Mesenchymal stem cell (in vitro differentiated cells and primary cell): ENCODE results near the gene GRID2.

Experiments used
- DNase-seq: peaks from one replicate; pipeline ENCODE4 v3.0.0-alpha.2; 2013
- H2AFZ ChIP-seq: one replicate; pipeline ENCODE4 v1.6.1; 2013; ENCODE audit warnings: low read depth, mild to moderate bottlenecking, control low read depth, inconsistent platforms, low read length, moderate library complexity
- H2AK5ac ChIP-seq: 2 replicates; pipeline ENCODE4 v1.6.1; 2013; ENCODE audit warnings: low read length, moderate library complexity, mild to moderate bottlenecking, inconsistent platforms; ENCODE audit not compliant: severe bottlenecking
- H2BK120ac ChIP-seq: one replicate; pipeline ENCODE4 v1.6.1; 2013; ENCODE audit warnings: low read depth, mild to moderate bottlenecking, inconsistent platforms, low read length, moderate library complexity
- H2BK12ac ChIP-seq, 2 experiments: one replicate each; pipeline ENCODE4 v1.6.1; 2013; ENCODE audit warnings: inconsistent platforms in 2 of 2, low read length in 2 of 2, mild to moderate bottlenecking in 2 of 2, moderate library complexity in 2 of 2, control low read depth in 1 of 2
- H2BK15ac ChIP-seq: one replicate; pipeline ENCODE4 v1.6.1; 2013; ENCODE audit warnings: mild to moderate bottlenecking, low read depth, inconsistent platforms; ENCODE audit not compliant: poor library complexity, severe bottlenecking
- H2BK5ac ChIP-seq: 2 replicates; pipeline ENCODE4 v1.6.1; 2013; ENCODE audit warnings: low read depth, mild to moderate bottlenecking, low read length, control low read depth, inconsistent platforms; ENCODE audit not compliant: poor library complexity, severe bottlenecking
- H3K14ac ChIP-seq, 2 experiments: one replicate each; pipeline ENCODE4 v1.6.1; 2013; ENCODE audit warnings: inconsistent platforms in 2 of 2, low read length in 2 of 2, control low read depth in 1 of 2, mild to moderate bottlenecking in 1 of 2, moderate library complexity in 1 of 2
- H3K18ac ChIP-seq, 2 experiments: one replicate each; pipeline ENCODE4 v1.6.1; 2013; ENCODE audit warnings: inconsistent platforms in 2 of 2, low read length in 2 of 2, control low read depth in 1 of 2, low read depth in 1 of 2, mild to moderate bottlenecking in 1 of 2
- H3K23ac ChIP-seq, 2 experiments: one replicate each; pipeline ENCODE4 v1.6.1; 2013; ENCODE audit warnings: inconsistent platforms in 2 of 2, low read length in 2 of 2, mild to moderate bottlenecking in 2 of 2, moderate library complexity in 2 of 2, control low read depth in 1 of 2
- H3K27ac ChIP-seq: 2 replicates; pipeline ENCODE4 v1.5.1; 2013; ENCODE audit warnings: mild to moderate bottlenecking, moderate library complexity, low read length, control low read depth, inconsistent platforms; ENCODE audit not compliant: poor library complexity, severe bottlenecking
- H3K27me3 ChIP-seq, 2 experiments: 2 replicates each; pipeline versions ENCODE4 v1.6.1 to v1.7.0; 2013; ENCODE audit warnings: low read length in 2 of 2, mild to moderate bottlenecking in 2 of 2, moderate library complexity in 2 of 2, control low read depth in 1 of 2, inconsistent platforms in 1 of 2; ENCODE audit not compliant: control insufficient read depth in 1 of 2, insufficient read depth in 1 of 2
- H3K36me3 ChIP-seq, 2 experiments: 2 replicates each; pipeline versions ENCODE4 v1.6.1 to v1.7.0; 2013; ENCODE audit warnings: low read length in 2 of 2, control low read depth in 1 of 2, inconsistent platforms in 1 of 2, low read depth in 1 of 2, mild to moderate bottlenecking in 1 of 2; ENCODE audit not compliant: insufficient read depth in 2 of 2, control insufficient read depth in 1 of 2
- H3K4ac ChIP-seq, 2 experiments: one replicate each; pipeline ENCODE4 v1.6.1; 2013; ENCODE audit warnings: inconsistent platforms in 2 of 2, low read length in 2 of 2, mild to moderate bottlenecking in 2 of 2, moderate library complexity in 2 of 2, control low read depth in 1 of 2, low read depth in 1 of 2
- H3K4me1 ChIP-seq: 2 replicates; pipeline ENCODE4 v1.6.1; 2013; ENCODE audit warnings: low read depth, low read length, control low read depth; ENCODE audit not compliant: control insufficient read depth, insufficient read depth
- H3K4me2 ChIP-seq: 2 replicates; pipeline ENCODE4 v1.6.1; 2013; ENCODE audit warnings: low read length, mild to moderate bottlenecking, inconsistent platforms; ENCODE audit not compliant: poor library complexity, severe bottlenecking
- H3K4me3 ChIP-seq, 2 experiments: 2 replicates each; pipeline versions ENCODE4 v1.5.1 to v1.7.0; 2013; ENCODE audit warnings: low read length in 2 of 2, mild to moderate bottlenecking in 2 of 2, control low read depth in 1 of 2, low read depth in 1 of 2; ENCODE audit not compliant: insufficient read depth in 1 of 2
- H3K79me1 ChIP-seq: replicated peaks from 2 replicates; pipeline ENCODE4 v1.6.1; 2013; ENCODE audit warnings: mild to moderate bottlenecking, control low read depth, low read length, inconsistent platforms; ENCODE audit not compliant: poor library complexity, severe bottlenecking
- H3K9ac ChIP-seq: 2 replicates; pipeline ENCODE4 v1.7.0; 2013; ENCODE audit warnings: mild to moderate bottlenecking, low read length, moderate library complexity
- H3K9me3 ChIP-seq: 2 replicates; pipeline ENCODE4 v1.7.0; 2013; ENCODE audit warnings: mild to moderate bottlenecking, low read length; ENCODE audit not compliant: control insufficient read depth
- H4K8ac ChIP-seq: one replicate; pipeline ENCODE4 v1.6.1; 2013; ENCODE audit warnings: inconsistent platforms, mild to moderate bottlenecking, low read length, moderate library complexity
- H4K91ac ChIP-seq: one replicate; pipeline ENCODE4 v1.6.1; 2013; ENCODE audit warnings: mild to moderate bottlenecking, low read length, inconsistent platforms
- WGBS: methylation state at CpG from one replicate; pipeline ENCODE4 v1.1.7; 2013; ENCODE audit warnings: mixed read lengths; 5-methylcytosine and 5-hydroxymethylcytosine counted together

Gene GRID2

GRCh38 chr4:93480452-93480851 is 1176.7 kb downstream of the GRID2 start:
- no peak overlapping the region for H3K9ac ChIP-seq
- H2AFZ ChIP-seq, result no peak overlapping the region
- no peak overlapping the region for H2BK15ac ChIP-seq
- no peak overlapping the region for H3K23ac ChIP-seq
- no peak overlapping the region for H3K4me2 ChIP-seq
- H4K91ac ChIP-seq, result no peak overlapping the region
- H4K8ac ChIP-seq, result no peak overlapping the region
- no peaks in the 10 kb centered on the region for H3K36me3 ChIP-seq
- no peak overlapping the region for H2AK5ac ChIP-seq
- H3K4ac ChIP-seq, result no peak overlapping the region
- H3K27me3 ChIP-seq, result no peaks in the 10 kb centered on the region
- no peaks in the 10 kb centered on the region for H3K79me1 ChIP-seq
- 88% methylated on average over 1 of the region's 1 CpG for WGBS
- no peak overlapping the region for H2BK120ac ChIP-seq
- no peak for DNase-seq
- H3K14ac ChIP-seq, result no peak overlapping the region
- H2BK12ac ChIP-seq, result no peak overlapping the region
- H3K27ac ChIP-seq, result no peak overlapping the region
- H3K18ac ChIP-seq, result no peak overlapping the region
- H3K9me3 ChIP-seq, result no peaks in the 10 kb centered on the region
- no peak overlapping the region for H2BK5ac ChIP-seq
- no peaks in the 10 kb centered on the region for H3K4me1 ChIP-seq
- H3K4me3 ChIP-seq, result no peak overlapping the region

GRCh38 chr4:93495346-93495745 is 1191.6 kb downstream of the GRID2 start:
- Histone ChIP-seq H3K4me3 (no peak overlapping the region), H3K27ac (no peak overlapping the region), H2AFZ (no peak overlapping the region), H3K27me3 (no peaks in the 10 kb centered on the region), H3K9me3 (no peaks in the 10 kb centered on the region), H2BK15ac (no peak overlapping the region), H3K4ac (no peak overlapping the region), H2AK5ac (no peak overlapping the region), H3K4me2 (no peak overlapping the region), H2BK120ac (no peak overlapping the region), H3K79me1 (no peaks in the 10 kb centered on the region), H4K8ac (no peak overlapping the region), H3K9ac (no peak overlapping the region), H3K18ac (no peak overlapping the region), H3K36me3 (no peaks in the 10 kb centered on the region), H3K4me1 (no peaks in the 10 kb centered on the region), H3K14ac (no peak overlapping the region), H2BK12ac (no peak overlapping the region), H4K91ac (no peak overlapping the region), H2BK5ac (no peak overlapping the region), H3K23ac (no peak overlapping the region)
- no peak for DNase-seq
- 64% methylated on average over 2 of the region's 4 CpGs for WGBS

- Histone ChIP-seq H2AK5ac (no peak overlapping the region), H2BK15ac (no peak overlapping the region), H3K27me3 (no peaks in the 10 kb centered on the region), H3K27ac (no peak overlapping the region), H2BK120ac (no peak overlapping the region), H3K18ac (no peak overlapping the region), H3K14ac (no peak overlapping the region), H2BK5ac (no peak overlapping the region), H3K9me3 (no peaks in the 10 kb centered on the region), H2BK12ac (no peak overlapping the region), H3K9ac (no peak overlapping the region), H3K79me1 (no peaks in the 10 kb centered on the region), H3K4me3 (no peak overlapping the region), H3K36me3 (no peaks in the 10 kb centered on the region), H4K8ac (no peak overlapping the region), H3K4ac (no peak overlapping the region), H3K4me1 (no peaks in the 10 kb centered on the region), H2AFZ (no peak overlapping the region), H3K23ac (no peak overlapping the region), H4K91ac (no peak overlapping the region), H3K4me2 (no peak overlapping the region)
- DNase-seq, result peak; percentile 10
- 38% methylated on average over 2 of the region's 3 CpGs for WGBS
Measured at GRCh38 chr4:93501244-93501643, 1197.5 kb downstream of the GRID2 start.

DNA sequence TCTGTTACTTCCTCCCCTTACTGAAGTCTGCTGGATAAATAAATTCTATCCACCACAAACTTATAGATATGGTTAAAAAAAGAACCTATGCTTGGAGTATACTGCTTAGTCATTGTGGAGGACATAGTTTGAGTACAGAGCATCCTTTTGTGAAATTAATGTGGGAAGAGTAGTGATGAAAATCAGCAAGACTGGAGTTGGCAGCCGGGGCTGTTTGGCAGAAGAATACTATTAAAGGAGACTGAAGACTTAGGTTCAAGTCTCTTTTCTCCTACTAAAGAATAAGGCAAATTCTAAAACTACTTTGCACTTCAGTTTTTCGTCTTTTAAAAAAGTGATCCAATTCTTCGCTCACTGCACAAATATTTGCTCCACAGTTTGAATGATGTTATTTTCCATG is 1198.2 kb downstream of the GRID2 start:
- Histone ChIP-seq H2BK5ac (no peak overlapping the region), H2BK15ac (no peak overlapping the region), H3K79me1 (no peaks in the 10 kb centered on the region), H2BK12ac (no peak overlapping the region), H3K18ac (no peak overlapping the region), H3K4me1 (no peaks in the 10 kb centered on the region), H3K9me3 (no peaks in the 10 kb centered on the region), H3K27me3 (no peaks in the 10 kb centered on the region), H2BK120ac (no peak overlapping the region), H3K27ac (no peak overlapping the region), H4K91ac (no peak overlapping the region), H2AFZ (no peak overlapping the region), H3K4me3 (no peak overlapping the region), H3K4me2 (no peak overlapping the region), H3K9ac (no peak overlapping the region), H2AK5ac (no peak overlapping the region), H3K23ac (no peak overlapping the region), H3K36me3 (no peaks in the 10 kb centered on the region), H4K8ac (no peak overlapping the region), H3K4ac (no peak overlapping the region), H3K14ac (no peak overlapping the region)
- DNase-seq, result no peak
- 96% methylated on average over 2 of the region's 3 CpGs for WGBS
